SK-N-SH (cell line): Measurements from ENCODE around the gene PRSS8. TPM values are rescaled to one million over a fixed set of nuclear protein-coding genes. Genes with fewer than 3 reads are reported as not detected.
A peak's percentile ranks its signal among the peaks of the same experiment; 100 is the strongest.

ENCODE experiments used
- CTCF ChIA-PET: fragments of 300-600, 350-600 bp; formaldehyde crosslinking; extraction: SDS; loops from one replicate; lab custom pipeline; 2021; lab: Yijun Ruan, JAX
- POLR2A ChIA-PET: fragments of 350-600 bp; sonication (Branson Sonifier 250); formaldehyde crosslinking; extraction: SDS; loops from one replicate; lab custom pipeline; 2020; ENCODE audit warnings: antibody characterized with exemption, inconsistent platforms; lab: Yijun Ruan, JAX
- DNase-seq: peaks from one replicate; pipeline ENCODE4 v3.0.0; 2012
- H2AFZ ChIP-seq: fragments of 200-600 bp; sonication (generic); 2 replicates; pipeline ENCODE4 v1.8.1; 2016; ENCODE audit warnings: antibody characterized with exemption, mild to moderate bottlenecking, low read depth
- H3F3A ChIP-seq: fragments of 200-600 bp; sonication (generic); replicated peaks from 2 replicates; pipeline ENCODE3; 2016; ENCODE audit warnings: antibody characterized with exemption, mild to moderate bottlenecking; ENCODE audit not compliant: insufficient read depth
- H3K27ac ChIP-seq, 2 experiments: fragments of 200-500 bp in 1 of 2; fragments of 200-600 bp in 1 of 2; sonication (Bioruptor generic) in 1 of 2; sonication (generic), shearing (Covaris generic) in 1 of 2; 2 replicates each; pipeline versions ENCODE4 v1.5.1 to v1.6.1; 2014 to 2016; ENCODE audit warnings: low read depth in 2 of 2, inconsistent platforms in 1 of 2, low read length in 1 of 2, mild to moderate bottlenecking in 1 of 2, mixed read lengths in 1 of 2
- H3K27me3 ChIP-seq: fragments of 200-600 bp; sonication (generic), shearing (Covaris generic); 2 replicates; pipeline ENCODE4 v1.6.1; 2016; ENCODE audit warnings: mixed run types; ENCODE audit not compliant: insufficient read depth
- H3K36me3 ChIP-seq, 2 experiments: fragments of 200-500 bp in 1 of 2; fragments of 200-600 bp in 1 of 2; sonication (Bioruptor generic) in 1 of 2; sonication (generic) in 1 of 2; replicated peaks in 1 of 2; 2 replicates each; pipeline versions ENCODE3 to v1.5.1; 2014 to 2016; ENCODE audit warnings: low read length in 1 of 2, mild to moderate bottlenecking in 1 of 2; ENCODE audit not compliant: insufficient read depth in 2 of 2, control insufficient read depth in 1 of 2
- H3K4me1 ChIP-seq, 2 experiments: fragments of 200-500 bp in 1 of 2; fragments of 200-600 bp in 1 of 2; sonication (Bioruptor generic) in 1 of 2; sonication (generic), shearing (Covaris generic) in 1 of 2; 2 replicates each; pipeline versions ENCODE4 v1.5.1 to v1.6.1; 2014 to 2016; ENCODE audit warnings: low read depth in 1 of 2, low read length in 1 of 2, mixed run types in 1 of 2; ENCODE audit not compliant: insufficient read depth in 2 of 2, control insufficient read depth in 1 of 2
- H3K4me2 ChIP-seq: fragments of 200-600 bp; sonication (generic), shearing (Covaris generic); 2 replicates; pipeline ENCODE4 v1.6.1; 2017; ENCODE audit warnings: mixed run types
- H3K4me3 ChIP-seq, 2 experiments: fragments of 200-500 bp in 1 of 2; fragments of 200-600 bp in 1 of 2; sonication (Bioruptor generic) in 1 of 2; sonication (generic), shearing (Covaris generic) in 1 of 2; 2 replicates each; pipeline versions ENCODE4 v1.5.1 to v1.8.1; 2014 to 2016; ENCODE audit warnings: low read depth in 2 of 2, inconsistent platforms in 1 of 2, low read length in 1 of 2, mild to moderate bottlenecking in 1 of 2, mixed read lengths in 1 of 2, moderate library complexity in 1 of 2
- H3K79me2 ChIP-seq: fragments of 200-600 bp; sonication (generic); 2 replicates; pipeline ENCODE4 v1.8.1; 2017; ENCODE audit warnings: mild to moderate bottlenecking; ENCODE audit not compliant: insufficient read depth
- H3K9ac ChIP-seq: fragments of 200-600 bp; sonication (generic); 2 replicates; pipeline ENCODE4 v1.6.1; 2017; ENCODE audit warnings: mixed run types
- H3K9me2 ChIP-seq: fragments of 200-600 bp; sonication (generic); 2 replicates; pipeline ENCODE4 v1.6.1; 2017; ENCODE audit warnings: mixed run types
- H3K9me3 ChIP-seq: fragments of 200-600 bp; sonication (generic); 2 replicates; pipeline ENCODE4 v1.6.1; 2017; ENCODE audit warnings: mixed run types, mild to moderate bottlenecking, moderate library complexity
- H4K20me1 ChIP-seq: fragments of 200-600 bp; sonication (generic); 2 replicates; pipeline ENCODE4 v1.6.1; 2017; ENCODE audit warnings: mild to moderate bottlenecking, mixed run types; ENCODE audit not compliant: insufficient read depth
- ELF1 ChIP-seq: IDR thresholded peaks from 2 replicates; pipeline ENCODE4 v1.4.0; 2012
- EP300 ChIP-seq, 2 experiments: IDR thresholded peaks; 2 replicates each; pipeline versions ENCODE4 v1.4.0 to v1.6.1; 2012; ENCODE audit warnings: borderline replicate concordance in 1 of 2, low read depth in 1 of 2, low read length in 1 of 2
- EZH2phosphoT487 ChIP-seq: fragments of 200-600 bp; sonication (generic); IDR thresholded peaks from 2 replicates; pipeline ENCODE4 v1.6.1; 2017; ENCODE audit warnings: low read depth, mixed run types, mild to moderate bottlenecking, antibody characterized with exemption, moderate library complexity, borderline replicate concordance
- FOSL2 ChIP-seq: IDR thresholded peaks from 2 replicates; pipeline ENCODE4 v1.4.0; 2012; ENCODE audit warnings: low read depth, mild to moderate bottlenecking, moderate library complexity, borderline replicate concordance
- FOXM1 ChIP-seq: IDR thresholded peaks from 2 replicates; pipeline ENCODE4 v1.4.0; 2012; ENCODE audit warnings: low read depth, mild to moderate bottlenecking
- NFIC ChIP-seq: IDR thresholded peaks from 2 replicates; pipeline ENCODE4 v1.4.0; 2012; ENCODE audit warnings: borderline replicate concordance
- RCOR1 ChIP-seq: fragments of 150-350 bp; IDR thresholded peaks from 2 replicates; pipeline ENCODE4 v1.6.1; 2017; ENCODE audit warnings: antibody characterized with exemption, low read length
- REST ChIP-seq: IDR thresholded peaks from 2 replicates; pipeline ENCODE4 v1.6.1; 2012; ENCODE audit warnings: mild to moderate bottlenecking, low read depth, low read length, moderate library complexity
- RFX5 ChIP-seq: IDR thresholded peaks from 2 replicates; pipeline ENCODE4 v1.6.1; 2012; ENCODE audit warnings: mild to moderate bottlenecking, improper control_type of control experiment, low read length
- RXRA ChIP-seq: IDR thresholded peaks from 2 replicates; pipeline ENCODE4 v1.4.0; 2012; ENCODE audit warnings: low read depth, mild to moderate bottlenecking, borderline replicate concordance
- TCF12 ChIP-seq: IDR thresholded peaks from 2 replicates; pipeline ENCODE4 v1.4.0; 2012
- ZBTB33 ChIP-seq: IDR thresholded peaks from 2 replicates; pipeline ENCODE4 v1.4.0; 2012; ENCODE audit warnings: low read depth, borderline replicate concordance
- WGBS: methylation state at CpG from one replicate; pipeline ENCODE4 v1.1.6; 2017; ENCODE audit warnings: low lambda C conversion rate; 5-methylcytosine and 5-hydroxymethylcytosine counted together
- polyA plus RNA-seq, 3 experiments: library from polyadenylated mRNA; depleted of rRNA; stranded (reverse); fragments of >200 nt; gene quantifications; 2 replicates each; pipeline ENCODE4 v1.2.3, GENCODE V29; 2012

The PRSS8 gene
- polyA plus RNA-seq, 1 of the 3 experiments (the other 2 are of a cell fraction): 0.07 TPM

GRCh38 chr16:31110106-31111034 is 25.2 kb downstream of the PRSS8 start:
- CTCF ChIA-PET: interaction anchor here (1.1 to 1.3 kb wide), 2 partner anchors 24 to 36 kb away, joined by 3 read pairs; no protein-coding TSS in a partner anchor

GRCh38 chr16:31109622-31110021 is 25.9 kb downstream of the PRSS8 start:
- H3K4me2 ChIP-seq: peak overlapping the region; percentile 94
- no peak overlapping the region for H3K9ac ChIP-seq
- WGBS: 88% methylated on average over 12 of the region's 12 CpGs
- peaks cover 19 to 36% of the 10 kb centered on the region in 2 experiments for H3K36me3 ChIP-seq
- H3K27ac ChIP-seq: no peak overlapping the region
- H3K4me3 ChIP-seq: peak overlapping the region; percentile 94 to 98
- ChIA-PET POLR2A (no interaction called here), CTCF (interaction anchor here (1.1 to 1.8 kb wide), 3 partner anchors 25 to 37 kb away, joined by 3 to 8 read pairs (median 3); no protein-coding TSS in a partner anchor)
- H2AFZ ChIP-seq: no peak overlapping the region
- H3K79me2 ChIP-seq: peaks cover 23% of the 10 kb centered on the region
- H4K20me1 ChIP-seq: no peaks in the 10 kb centered on the region
- H3K9me2 ChIP-seq: no peaks in the 10 kb centered on the region
- H3K27me3 ChIP-seq: no peaks in the 10 kb centered on the region
- no peaks in the 10 kb centered on the region for H3K9me3 ChIP-seq
- DNase-seq: no peak
- H3F3A ChIP-seq: peaks cover 10% of the 10 kb centered on the region
- peaks cover 8 to 25% of the 10 kb centered on the region in 2 experiments; a peak in 2 of 4 replicates for H3K4me1 ChIP-seq
- TF ChIP-seq ZBTB33: no peak
- no peak for TF ChIP-seq REST
- no peak for TF ChIP-seq EP300 (IDR thresholded peaks at IDR 0.05; ENCODE audit: borderline replicate concordance in 1 of 2, low read depth in 1 of 2, low read length in 1 of 2)
- TF ChIP-seq RCOR1: no peak
- TF ChIP-seq FOXM1: no peak
- no peak for TF ChIP-seq RXRA
- no peak for TF ChIP-seq FOSL2
- no peak for TF ChIP-seq EZH2phosphoT487

More at GRCh38 chr16:31110106-31111034, 25.2 kb downstream of the PRSS8 start:
- Histone ChIP-seq H3K9me3 (no peaks in the 10 kb centered on the region), H3K4me2 (no peak overlapping the region), H3K9ac (no peak overlapping the region), H2AFZ (no peak overlapping the region), H4K20me1 (no peaks in the 10 kb centered on the region), H3K4me3 (no peak overlapping the region), H3K9me2 (no peaks in the 10 kb centered on the region), H3K27ac (no peak overlapping the region), H3F3A (peaks cover 14% of the 10 kb centered on the region), H3K79me2 (peaks cover 23% of the 10 kb centered on the region), H3K4me1 (peaks cover 8 to 25% of the 10 kb centered on the region in 2 experiments; a peak in 2 of 4 replicates), H3K36me3 (peaks cover 19 to 36% of the 10 kb centered on the region in 2 experiments), H3K27me3 (no peaks in the 10 kb centered on the region)
- WGBS: 89% methylated on average over 16 of the region's 26 CpGs
- TF ChIP-seq RFX5 (no peak), ELF1 (no peak), REST (no peak), NFIC (no peak), TCF12 (no peak)
- DNase-seq: no peak
- POLR2A ChIA-PET: no interaction called here
